GM10847 (cell line): ENCODE data around the gene VMAC.

ENCODE experiments used
- POLR2A ChIP-seq: IDR thresholded peaks from 2 replicates; pipeline ENCODE4 v1.6.1; 2011; ENCODE audit not compliant: insufficient read length; ENCODE audit errors: extremely low read depth

Gene VMAC

DNA sequence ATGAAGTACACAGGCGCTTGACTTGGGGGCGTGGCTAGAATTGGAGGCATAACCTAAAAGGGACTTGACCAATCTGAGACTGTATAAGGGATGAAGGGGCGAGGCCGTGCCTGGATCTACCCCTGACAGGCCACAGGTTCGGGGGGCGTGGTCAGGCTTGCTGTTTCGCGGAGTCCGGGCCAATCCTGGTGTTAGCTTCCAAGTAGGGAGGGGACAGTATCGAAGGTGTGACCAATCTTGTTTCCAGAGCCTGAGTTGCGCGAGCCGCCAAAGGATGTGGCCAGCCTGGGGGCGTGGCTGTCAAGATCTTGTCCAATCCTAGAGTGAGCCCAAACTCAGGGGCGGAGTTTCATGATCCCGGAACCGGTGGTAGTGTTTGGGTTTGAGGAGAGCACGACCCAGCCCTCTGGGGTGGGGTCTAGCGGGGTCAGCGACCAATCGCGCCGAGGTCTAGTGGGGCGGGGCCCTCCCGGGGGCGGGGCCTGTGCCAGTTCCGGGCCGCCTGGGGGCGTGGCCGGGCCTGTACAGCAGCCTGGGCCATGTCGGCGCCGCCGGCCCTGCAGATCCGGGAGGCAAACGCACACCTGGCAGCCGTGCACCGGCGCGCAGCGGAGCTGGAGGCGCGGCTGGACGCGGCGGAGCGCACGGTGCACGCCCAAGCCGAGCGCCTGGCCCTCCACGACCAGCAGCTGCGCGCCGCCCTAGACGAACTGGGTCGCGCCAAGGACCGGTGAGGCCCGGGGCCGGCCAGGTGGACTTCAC is at the start of gene VMAC:
Gene VMAC, plus strand, starts transcription at position 521 of the 762 bp plus-strand sequence. Its CDS starts 19 bp downstream, at position 540.
- TF ChIP-seq POLR2A, result peak; percentile 63

GRCh38 chr19:5857203-5858081 is 47.2 kb upstream of the VMAC start:
- no peak for TF ChIP-seq POLR2A

GRCh38 chr19:5863030-5863665 is 41.5 kb upstream of the VMAC start:
- TF ChIP-seq POLR2A, result no peak

DNA sequence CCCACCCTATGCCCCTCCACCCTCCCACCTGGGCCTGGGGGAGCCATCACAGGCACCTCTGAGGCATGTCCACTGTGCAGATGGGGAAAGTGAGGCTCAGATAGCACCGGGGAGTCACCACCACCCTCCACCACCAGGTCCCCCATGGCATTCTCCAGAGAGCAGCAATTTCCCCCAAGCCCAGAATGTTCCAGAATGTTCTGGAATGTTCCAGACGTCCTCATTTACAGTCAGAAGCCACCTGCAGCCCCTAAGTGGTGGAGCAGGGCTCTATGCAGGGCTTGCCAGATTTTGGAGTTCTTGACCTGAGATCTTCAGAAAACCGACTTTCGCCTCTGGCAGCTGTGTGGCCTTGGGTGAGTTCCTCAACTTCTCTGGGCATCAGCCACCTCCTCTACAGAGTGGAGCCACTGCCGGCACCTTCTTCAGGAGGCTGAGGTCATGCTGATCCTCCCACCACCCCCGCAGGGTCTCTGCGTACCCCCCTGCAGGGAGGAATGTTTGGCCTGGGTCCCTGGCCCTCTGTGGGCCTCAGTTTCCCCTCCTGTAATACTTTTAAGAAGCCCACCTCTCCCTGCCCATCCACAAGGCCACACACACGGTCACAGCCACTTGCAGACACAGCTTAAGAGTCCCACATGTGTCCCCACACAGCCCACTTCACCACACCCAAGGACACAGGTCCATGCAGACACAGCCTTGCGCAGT is 40.5 kb upstream of the VMAC start:
- no peak for TF ChIP-seq POLR2A

- no peak for TF ChIP-seq POLR2A
Measured at GRCh38 chr19:5864725-5865486, 39.8 kb upstream of the VMAC start.

DNA sequence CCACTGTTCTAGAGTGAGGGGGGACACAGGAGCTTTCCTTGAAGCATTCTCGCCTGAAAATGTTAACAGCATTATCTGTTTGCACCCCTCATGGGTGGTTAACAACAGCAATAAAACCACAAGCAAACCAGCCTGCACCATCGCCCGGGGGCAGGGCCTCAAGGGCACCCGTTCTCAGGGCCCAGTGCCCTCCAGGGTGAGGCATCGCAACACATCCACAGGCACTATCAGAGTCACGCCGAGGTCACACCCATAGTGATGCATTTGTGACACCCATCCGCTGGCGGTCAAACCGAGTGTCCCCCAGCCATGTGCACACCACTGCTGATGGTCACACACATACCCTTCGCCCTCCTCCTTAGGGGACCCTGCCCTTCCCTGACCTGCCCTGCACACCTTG is 38.9 kb upstream of the VMAC start:
- no peak for TF ChIP-seq POLR2A

GRCh38 chr19:5867201-5868136 is 37.2 kb upstream of the VMAC start:
- no peak for TF ChIP-seq POLR2A

- TF ChIP-seq POLR2A, result no peak
Measured at GRCh38 chr19:5870986-5871394, 33.7 kb upstream of the VMAC start.

- no peak for TF ChIP-seq POLR2A
Measured at GRCh38 chr19:5873617-5874199, 31.0 kb upstream of the VMAC start.

DNA sequence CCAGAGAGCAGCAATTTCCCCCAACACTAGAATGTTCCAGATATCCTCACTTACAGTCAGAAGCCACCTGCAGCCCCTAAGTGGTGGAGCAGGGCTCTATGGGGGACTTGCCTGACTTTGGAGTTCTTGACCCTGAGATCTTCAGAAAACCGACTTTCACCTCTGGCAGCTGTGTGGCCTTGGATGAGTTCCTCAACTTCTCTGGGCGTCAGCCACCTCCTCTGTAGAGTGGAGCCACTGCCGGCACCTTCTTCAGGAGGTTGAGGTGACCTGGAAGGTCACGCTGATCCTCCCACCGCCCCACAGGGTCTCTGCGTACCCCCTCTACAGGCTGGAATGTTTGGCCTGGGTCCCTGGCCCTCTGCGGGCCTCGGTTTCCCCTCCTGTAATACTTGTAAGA is 27.2 kb upstream of the VMAC start:
- TF ChIP-seq POLR2A, result no peak

DNA sequence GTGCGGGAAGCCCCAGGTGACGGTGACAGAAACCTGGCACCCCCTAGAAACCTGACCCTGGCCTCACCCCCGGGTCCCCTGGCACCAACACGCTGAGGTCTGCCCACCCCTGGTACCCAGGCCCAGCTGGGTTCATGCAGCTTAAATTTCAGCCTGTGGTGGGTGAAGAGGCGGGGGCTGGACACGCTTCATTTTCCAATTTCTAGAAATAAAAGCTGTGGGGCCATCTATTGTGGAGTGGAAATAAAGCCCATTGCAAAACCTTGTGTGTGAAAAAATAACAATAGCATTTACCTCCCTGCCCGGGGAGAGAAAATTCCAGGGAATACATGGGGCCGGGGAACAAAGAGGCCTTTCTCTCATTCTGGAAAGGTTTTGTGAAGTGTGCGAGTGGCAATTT is 26.8 kb upstream of the VMAC start:
- no peak for TF ChIP-seq POLR2A

- no peak for TF ChIP-seq POLR2A
Measured at GRCh38 chr19:5880196-5880595, 24.5 kb upstream of the VMAC start.

- no peak for TF ChIP-seq POLR2A
Measured at GRCh38 chr19:5880604-5881078, 24.0 kb upstream of the VMAC start.
